HCT116 (cell line): Measurements from ENCODE around the gene DPYSL4. TPM values are rescaled to one million over a fixed set of nuclear protein-coding genes. Genes with fewer than 3 reads are reported as not detected.

Source experiments
- ATAC-seq: fragments of 200-7000 bp; cut with Tn5 transposase; 2 replicates; pipeline ENCODE4 v1.9.1; 2020; ENCODE audit warnings: mild to moderate bottlenecking, moderate library complexity
- BruUV-seq: library from RNA; stranded (reverse); fragments of 400-500 nt; replicated peaks from 2 replicates; lab custom pipeline; 2021; lab: Mats Ljungman, UMichigan
- CTCF ChIA-PET: fragments of 300-600 bp; sonication (Branson Sonifier 250); formaldehyde crosslinking; loops from one replicate; lab custom pipeline; 2021; ENCODE audit warnings: antibody characterized with exemption; lab: Charles Lee
- POLR2A ChIA-PET: fragments of 300-600, 350-600 bp; sonication (Branson Sonifier 250); formaldehyde crosslinking; loops from one replicate; lab custom pipeline; 2021; ENCODE audit warnings: antibody characterized with exemption; lab: Charles Lee
- RAD21 ChIA-PET, 2 experiments: fragments of 300-600 bp; sonication (Branson Sonifier 250); formaldehyde crosslinking; loops; one replicate each; lab custom pipeline; 2023; ENCODE audit warnings: low total read pairs in 2 of 2; ENCODE audit not compliant: uncharacterized antibody in 2 of 2, unreplicated experiment in 2 of 2, low non-redundant PET in 1 of 2; lab: Charles Lee
- DNase-seq: peaks from one replicate; pipeline ENCODE4 v3.0.0-alpha.2; 2010; ENCODE audit warnings: low read depth, low spot score
- H2AFZ ChIP-seq: fragments of 200-600 bp; shearing (Covaris generic), sonication (generic); 2 replicates; pipeline ENCODE4 v1.6.1; 2017; ENCODE audit warnings: low read depth, mixed run types, mixed read lengths, antibody characterized with exemption, low read length; ENCODE audit not compliant: poor library complexity, severe bottlenecking
- H3K27ac ChIP-seq: 2 replicates; pipeline ENCODE4 v1.5.1; 2012; ENCODE audit warnings: low read depth, low read length
- H3K27me3 ChIP-seq: fragments of 200-600 bp; sonication (generic); 2 replicates; pipeline ENCODE4 v1.6.1; 2016; ENCODE audit warnings: mixed run types, low read length, mixed read lengths; ENCODE audit not compliant: insufficient read depth
- H3K36me3 ChIP-seq, 2 experiments: fragments of 200-500 bp in 1 of 2; fragments of 200-600 bp in 1 of 2; sonication (Bioruptor generic) in 1 of 2; sonication (generic) in 1 of 2; 2 replicates each; pipeline versions ENCODE4 v1.5.1 to v1.6.1; 2014 to 2016; ENCODE audit warnings: low read length in 2 of 2, inconsistent platforms in 1 of 2, mixed read lengths in 1 of 2, mixed run types in 1 of 2; ENCODE audit not compliant: insufficient read depth in 2 of 2, control insufficient read depth in 1 of 2
- H3K4me1 ChIP-seq, 2 experiments: fragments of 200-600 bp in 1 of 2; sonication (generic) in 1 of 2; 2 replicates each; pipeline versions ENCODE4 v1.5.1 to v1.6.1; 2012 to 2017; ENCODE audit warnings: low read length in 2 of 2, inconsistent platforms in 1 of 2, mild to moderate bottlenecking in 1 of 2, mixed read lengths in 1 of 2, mixed run types in 1 of 2, moderate library complexity in 1 of 2; ENCODE audit not compliant: insufficient read depth in 2 of 2, control insufficient read depth in 1 of 2
- H3K4me2 ChIP-seq: fragments of 200-600 bp; sonication (generic); 2 replicates; pipeline ENCODE4 v1.6.1; 2017; ENCODE audit warnings: mixed run types, low read length, mixed read lengths
- H3K4me3 ChIP-seq, 2 experiments: fragments of 200-600 bp in 1 of 2; sonication (generic) in 1 of 2; replicated peaks in 1 of 2; 2 replicates each; pipeline ENCODE4 v1.5.1; 2011 to 2016; ENCODE audit warnings: low read length in 2 of 2, control low read depth in 1 of 2, low read depth in 1 of 2, mild to moderate bottlenecking in 1 of 2, mixed read lengths in 1 of 2, mixed run types in 1 of 2
- H3K79me2 ChIP-seq: fragments of 200-600 bp; sonication (generic); 2 replicates; pipeline ENCODE4 v1.6.1; 2017; ENCODE audit warnings: mild to moderate bottlenecking, mixed run types, low read length, moderate library complexity, mixed read lengths; ENCODE audit not compliant: insufficient read depth
- H3K9ac ChIP-seq: fragments of 200-600 bp; sonication (generic); 2 replicates; pipeline ENCODE4 v1.6.1; 2016; ENCODE audit warnings: low read length, mixed read lengths
- H3K9me2 ChIP-seq: fragments of 200-600 bp; sonication (generic), shearing (Covaris generic); 2 replicates; pipeline ENCODE4 v1.6.1; 2017; ENCODE audit warnings: mixed run types, mild to moderate bottlenecking, moderate library complexity; ENCODE audit not compliant: insufficient read depth
- H3K9me3 ChIP-seq, 2 experiments: fragments of 200-500 bp in 1 of 2; fragments of 200-600 bp in 1 of 2; sonication (Bioruptor generic) in 1 of 2; sonication (generic) in 1 of 2; 2 replicates each; pipeline ENCODE4 v1.6.1; 2014 to 2017; ENCODE audit warnings: low read length in 2 of 2, mixed read lengths in 2 of 2, inconsistent platforms in 1 of 2, low read depth in 1 of 2, mild to moderate bottlenecking in 1 of 2, mixed run types in 1 of 2, moderate library complexity in 1 of 2; ENCODE audit not compliant: control insufficient read depth in 1 of 2, insufficient read depth in 1 of 2
- H4K20me1 ChIP-seq: fragments of 200-600 bp; sonication (generic), shearing (Covaris generic); 2 replicates; pipeline ENCODE4 v1.6.1; 2017; ENCODE audit warnings: mixed run types, mild to moderate bottlenecking, moderate library complexity; ENCODE audit not compliant: insufficient read depth
- CBX3 ChIP-seq: IDR thresholded peaks from 2 replicates; pipeline ENCODE4 v1.6.1; 2012; ENCODE audit warnings: low read depth
- EZH2phosphoT487 ChIP-seq: fragments of 200-600 bp; IDR thresholded peaks from 2 replicates; pipeline ENCODE4 v1.6.1; 2018; ENCODE audit warnings: antibody characterized with exemption, borderline replicate concordance
- FOSL1 ChIP-seq: IDR thresholded peaks from 2 replicates; pipeline ENCODE4 v1.6.1; 2012; ENCODE audit warnings: low read depth
- JUND ChIP-seq: IDR thresholded peaks from 2 replicates; pipeline ENCODE4 v1.6.1; 2012
- POLR2AphosphoS5 ChIP-seq: IDR thresholded peaks from 2 replicates; pipeline ENCODE4 v1.6.1; 2011; ENCODE audit warnings: mild to moderate bottlenecking, low read depth, low read length, moderate library complexity
- RAD21 ChIP-seq: IDR thresholded peaks from 2 replicates; pipeline ENCODE4 v1.6.1; 2012; ENCODE audit warnings: low read depth, mild to moderate bottlenecking
- TCF7L2 ChIP-seq: IDR thresholded peaks from 2 replicates; pipeline ENCODE4 v1.7.0; 2011; ENCODE audit warnings: borderline replicate concordance, inconsistent platforms; ENCODE audit not compliant: insufficient read depth, insufficient read length; ENCODE audit errors: extremely low read depth
- YY1 ChIP-seq: IDR thresholded peaks from 2 replicates; pipeline ENCODE4 v1.6.1; 2011; ENCODE audit warnings: low read length, low read depth, moderate library complexity, mild to moderate bottlenecking; ENCODE audit not compliant: insufficient replicate concordance; ENCODE audit errors: extremely low read depth
- ZFX ChIP-seq: fragments of 450-650 bp; IDR thresholded peaks from 2 replicates; pipeline ENCODE4 v1.6.1; 2017
- ZNF274 ChIP-seq: fragments of 200-500 bp; sonication (Bioruptor generic); IDR thresholded peaks from 2 replicates; pipeline ENCODE4 v1.6.1; 2014; ENCODE audit warnings: mild to moderate bottlenecking, low read depth, low read length, inconsistent platforms
- intact Hi-C: fragments of 100-400 bp; cut with micrococcal nuclease; formaldehyde crosslinking; loops from 2 replicates; pipeline ENCODE4 v1.10.0; 2022
- total RNA-seq: library from RNA; stranded (reverse); gene quantifications from one replicate; pipeline ENCODE4 v1.2.1, GENCODE V29; 2021; ENCODE audit not compliant: unreplicated experiment
- TF ChIP-seq, protein P1 (sequence below): IDR thresholded peaks from 2 replicates; pipeline ENCODE4 v1.6.1; 2011; ENCODE audit warnings: mild to moderate bottlenecking, low read length, moderate library complexity; ENCODE audit not compliant: insufficient replicate concordance; ENCODE audit errors: extremely low read depth

Gene DPYSL4
- total RNA-seq, 1 experiment from 2014 or later = 5.4 TPM

DNA sequence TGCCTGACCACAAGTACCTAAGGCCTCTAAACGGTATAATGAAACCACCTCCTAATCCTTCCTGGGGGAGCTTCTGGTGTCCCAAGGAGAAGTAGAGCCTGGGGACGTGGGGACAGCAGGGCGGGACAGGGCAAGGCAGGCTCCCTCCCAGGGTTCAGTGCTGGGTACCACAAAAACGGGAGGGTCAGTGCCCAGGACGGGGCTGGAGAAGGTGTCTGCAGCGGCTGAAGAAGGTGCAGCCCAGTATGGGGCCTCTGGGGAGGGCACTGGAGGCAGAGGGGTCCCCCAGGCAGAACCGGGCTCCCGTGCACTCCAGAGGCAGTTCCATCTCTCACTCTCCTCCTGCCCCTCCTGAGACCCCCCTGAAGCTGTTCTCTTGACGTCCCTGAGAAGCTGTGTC is 46.2 kb downstream of the DPYSL4 start:
- ATAC-seq (no peak), DNase-seq (no peak)
- Histone ChIP-seq H3K27me3 (no peaks in the 10 kb centered on the region), H3K4me1 (no peaks in the 10 kb centered on the region), H3K27ac (no peak overlapping the region), H4K20me1 (no peaks in the 10 kb centered on the region), H3K4me2 (no peak overlapping the region), H3K4me3 (no peak overlapping the region), H3K9ac (no peak overlapping the region), H3K9me2 (no peaks in the 10 kb centered on the region), H3K9me3 (no peaks in the 10 kb centered on the region), H2AFZ (no peak overlapping the region), H3K79me2 (no peaks in the 10 kb centered on the region), H3K36me3 (no peaks in the 10 kb centered on the region)
- ChIA-PET RAD21 (no interaction called here), POLR2A (no interaction called here), CTCF (no interaction called here)
- intact Hi-C loops = no loop called here
- BruUV-seq = no TSS peak
- TF ChIP-seq FOSL1 = no peak

DNA sequence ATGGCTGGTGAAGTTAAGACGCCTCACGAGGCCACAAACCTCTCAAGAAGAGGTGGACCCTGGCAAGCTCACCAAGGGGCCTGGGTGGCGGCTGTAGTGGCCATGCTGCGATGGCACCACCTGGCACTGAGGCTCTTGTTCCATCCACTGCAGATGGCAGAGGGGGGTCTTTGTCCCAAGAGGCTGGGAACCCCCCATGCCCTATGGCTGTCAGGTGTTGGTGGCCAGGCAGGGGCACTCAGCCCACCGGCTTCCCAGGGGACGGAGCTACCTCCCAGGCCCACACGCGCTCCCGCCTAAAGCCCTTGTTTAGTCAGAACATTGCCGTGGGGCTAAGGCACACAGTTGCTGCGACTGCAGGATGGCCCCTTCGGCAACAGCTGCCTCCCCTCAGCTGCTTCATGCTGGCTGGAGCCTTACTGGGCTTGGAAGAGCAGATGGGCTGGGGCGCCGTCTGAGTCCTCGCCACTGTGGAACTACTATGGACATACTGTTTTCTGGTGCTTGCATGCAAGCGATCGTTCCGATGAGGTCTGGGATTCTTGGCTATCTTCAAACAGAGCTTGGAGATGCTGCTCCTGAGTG is 46.8 kb downstream of the DPYSL4 start:
- intact Hi-C loops = no loop called here
- Histone ChIP-seq H3K4me1 (no peaks in the 10 kb centered on the region), H3K9me3 (no peaks in the 10 kb centered on the region), H3K27me3 (no peaks in the 10 kb centered on the region), H2AFZ (no peak overlapping the region), H3K79me2 (no peaks in the 10 kb centered on the region), H3K9me2 (no peaks in the 10 kb centered on the region), H3K4me2 (no peak overlapping the region), H3K4me3 (no peak overlapping the region), H3K36me3 (no peaks in the 10 kb centered on the region), H3K27ac (no peak overlapping the region), H4K20me1 (no peaks in the 10 kb centered on the region), H3K9ac (no peak overlapping the region)
- CTCF ChIA-PET = no interaction called here
- DNase-seq (no peak), ATAC-seq (no peak)
- BruUV-seq = no TSS peak
- RAD21 ChIA-PET = no interaction called here
- POLR2A ChIA-PET = no interaction called here
- TF ChIP-seq POLR2AphosphoS5 (no peak), FOSL1 (no peak), RAD21 (no peak), ZFX (no peak), CBX3 (no peak), TCF7L2 (no peak), ZNF274 (no peak), YY1 (no peak), JUND (no peak), EZH2phosphoT487 (no peak)
- TF ChIP-seq, protein P1, sequence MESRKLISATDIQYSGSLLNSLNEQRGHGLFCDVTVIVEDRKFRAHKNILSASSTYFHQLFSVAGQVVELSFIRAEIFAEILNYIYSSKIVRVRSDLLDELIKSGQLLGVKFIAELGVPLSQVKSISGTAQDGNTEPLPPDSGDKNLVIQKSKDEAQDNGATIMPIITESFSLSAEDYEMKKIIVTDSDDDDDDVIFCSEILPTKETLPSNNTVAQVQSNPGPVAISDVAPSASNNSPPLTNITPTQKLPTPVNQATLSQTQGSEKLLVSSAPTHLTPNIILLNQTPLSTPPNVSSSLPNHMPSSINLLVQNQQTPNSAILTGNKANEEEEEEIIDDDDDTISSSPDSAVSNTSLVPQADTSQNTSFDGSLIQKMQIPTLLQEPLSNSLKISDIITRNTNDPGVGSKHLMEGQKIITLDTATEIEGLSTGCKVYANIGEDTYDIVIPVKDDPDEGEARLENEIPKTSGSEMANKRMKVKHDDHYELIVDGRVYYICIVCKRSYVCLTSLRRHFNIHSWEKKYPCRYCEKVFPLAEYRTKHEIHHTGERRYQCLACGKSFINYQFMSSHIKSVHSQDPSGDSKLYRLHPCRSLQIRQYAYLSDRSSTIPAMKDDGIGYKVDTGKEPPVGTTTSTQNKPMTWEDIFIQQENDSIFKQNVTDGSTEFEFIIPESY = no peak
